Trophoblast cell (in vitro differentiated cells and primary cell): Measurements from ENCODE around the gene FHL3. TPM values are rescaled to one million over a fixed set of nuclear protein-coding genes. Genes with fewer than 3 reads are reported as not detected.

ENCODE experiments used
- DNase-seq, 2 donors: peaks; one replicate each; pipeline ENCODE4 v3.0.0-alpha.2; 2016
- H2AFZ ChIP-seq: 2 replicates; pipeline ENCODE4 v1.6.1; 2013; ENCODE audit warnings: low read length, moderate library complexity, mild to moderate bottlenecking; ENCODE audit not compliant: insufficient read depth, poor library complexity
- H2AK5ac ChIP-seq: 2 replicates; pipeline ENCODE4 v1.6.1; 2013; ENCODE audit warnings: mild to moderate bottlenecking, low read length
- H2BK120ac ChIP-seq: 2 replicates; pipeline ENCODE4 v1.6.1; 2013; ENCODE audit warnings: low read length, mild to moderate bottlenecking, moderate library complexity; ENCODE audit not compliant: insufficient read depth, poor library complexity
- H2BK12ac ChIP-seq: 2 replicates; pipeline ENCODE4 v1.6.1; 2013; ENCODE audit warnings: mild to moderate bottlenecking, low read length, moderate library complexity
- H2BK5ac ChIP-seq: 2 replicates; pipeline ENCODE4 v1.6.1; 2013; ENCODE audit warnings: low read length, low read depth, moderate library complexity, mild to moderate bottlenecking; ENCODE audit not compliant: poor library complexity
- H3K14ac ChIP-seq: 2 replicates; pipeline ENCODE4 v1.6.1; 2013; ENCODE audit warnings: mild to moderate bottlenecking, low read length
- H3K18ac ChIP-seq: 2 replicates; pipeline ENCODE4 v1.6.1; 2013; ENCODE audit warnings: mild to moderate bottlenecking, low read length
- H3K23ac ChIP-seq: 2 replicates; pipeline ENCODE4 v1.6.1; 2013; ENCODE audit warnings: low read length
- H3K27ac ChIP-seq: 2 replicates; pipeline ENCODE4 v1.5.1; 2013; ENCODE audit warnings: low read depth, mild to moderate bottlenecking, inconsistent platforms, low read length, moderate library complexity
- H3K27me3 ChIP-seq: 2 replicates; pipeline ENCODE4 v1.6.1; 2013; ENCODE audit warnings: inconsistent platforms, mild to moderate bottlenecking, low read length, moderate library complexity; ENCODE audit not compliant: insufficient read depth
- H3K36me3 ChIP-seq, 2 experiments: 1 replicate in 1 of 2; 2 replicates in 1 of 2; pipeline ENCODE4 v1.6.1; 2013; ENCODE audit warnings: low read length in 2 of 2, mild to moderate bottlenecking in 2 of 2, moderate library complexity in 1 of 2; ENCODE audit not compliant: insufficient read depth in 2 of 2, control insufficient read depth in 1 of 2
- H3K4ac ChIP-seq: 2 replicates; pipeline ENCODE4 v1.6.1; 2013; ENCODE audit warnings: low read depth, mild to moderate bottlenecking, low read length, moderate library complexity
- H3K4me1 ChIP-seq, 2 experiments: 1 replicate in 1 of 2; 2 replicates in 1 of 2; pipeline ENCODE4 v1.6.1; 2013; ENCODE audit warnings: low read length in 2 of 2, mild to moderate bottlenecking in 2 of 2, moderate library complexity in 1 of 2; ENCODE audit not compliant: insufficient read depth in 2 of 2, control insufficient read depth in 1 of 2
- H3K4me2 ChIP-seq: 2 replicates; pipeline ENCODE4 v1.6.1; 2013; ENCODE audit warnings: inconsistent platforms, mild to moderate bottlenecking, low read length, moderate library complexity
- H3K4me3 ChIP-seq: 2 replicates; pipeline ENCODE4 v1.5.1; 2013; ENCODE audit warnings: mild to moderate bottlenecking, low read depth, low read length, inconsistent platforms
- H3K79me1 ChIP-seq: one replicate; pipeline ENCODE4 v1.6.1; 2013; ENCODE audit warnings: low read length
- H3K79me2 ChIP-seq: 2 replicates; pipeline ENCODE4 v1.6.1; 2013; ENCODE audit warnings: low read length, mild to moderate bottlenecking; ENCODE audit not compliant: control insufficient read depth, insufficient read depth, poor library complexity
- H3K9ac ChIP-seq: 2 replicates; pipeline ENCODE4 v1.6.1; 2013; ENCODE audit warnings: mild to moderate bottlenecking, low read length
- H3K9me3 ChIP-seq: 2 replicates; pipeline ENCODE4 v1.6.1; 2013; ENCODE audit warnings: low read depth, mild to moderate bottlenecking, control low read depth, inconsistent platforms, low read length; ENCODE audit not compliant: insufficient read depth
- H4K12ac ChIP-seq: 2 replicates; pipeline ENCODE4 v1.6.1; 2013; ENCODE audit warnings: low read depth, mild to moderate bottlenecking, low read length, moderate library complexity
- H4K8ac ChIP-seq: 2 replicates; pipeline ENCODE4 v1.6.1; 2013; ENCODE audit warnings: low read depth, mild to moderate bottlenecking, low read length, moderate library complexity
- H4K91ac ChIP-seq: one replicate; pipeline ENCODE4 v1.6.1; 2013; ENCODE audit warnings: low read depth, mild to moderate bottlenecking, low read length, moderate library complexity
- WGBS: extraction: QIAGEN DNeasy Blood & Tissue Kit; methylation state at CpG from one replicate; pipeline ENCODE4 v1.1.7; 2013; ENCODE audit warnings: missing lambda C conversion rate; ENCODE audit not compliant: insufficient read length, insufficient coverage; ENCODE audit errors: extremely low coverage; 5-methylcytosine and 5-hydroxymethylcytosine counted together
- polyA plus RNA-seq: library from polyadenylated mRNA; stranded (reverse); fragments of 200-250 nt; gene quantifications from 2 replicates; pipeline ENCODE4 v1.2.3, GENCODE V29; 2013

The FHL3 gene, protein sequence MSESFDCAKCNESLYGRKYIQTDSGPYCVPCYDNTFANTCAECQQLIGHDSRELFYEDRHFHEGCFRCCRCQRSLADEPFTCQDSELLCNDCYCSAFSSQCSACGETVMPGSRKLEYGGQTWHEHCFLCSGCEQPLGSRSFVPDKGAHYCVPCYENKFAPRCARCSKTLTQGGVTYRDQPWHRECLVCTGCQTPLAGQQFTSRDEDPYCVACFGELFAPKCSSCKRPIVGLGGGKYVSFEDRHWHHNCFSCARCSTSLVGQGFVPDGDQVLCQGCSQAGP
- 56.9 and 57.3 TPM in 2 replicates for polyA plus RNA-seq

DNA sequence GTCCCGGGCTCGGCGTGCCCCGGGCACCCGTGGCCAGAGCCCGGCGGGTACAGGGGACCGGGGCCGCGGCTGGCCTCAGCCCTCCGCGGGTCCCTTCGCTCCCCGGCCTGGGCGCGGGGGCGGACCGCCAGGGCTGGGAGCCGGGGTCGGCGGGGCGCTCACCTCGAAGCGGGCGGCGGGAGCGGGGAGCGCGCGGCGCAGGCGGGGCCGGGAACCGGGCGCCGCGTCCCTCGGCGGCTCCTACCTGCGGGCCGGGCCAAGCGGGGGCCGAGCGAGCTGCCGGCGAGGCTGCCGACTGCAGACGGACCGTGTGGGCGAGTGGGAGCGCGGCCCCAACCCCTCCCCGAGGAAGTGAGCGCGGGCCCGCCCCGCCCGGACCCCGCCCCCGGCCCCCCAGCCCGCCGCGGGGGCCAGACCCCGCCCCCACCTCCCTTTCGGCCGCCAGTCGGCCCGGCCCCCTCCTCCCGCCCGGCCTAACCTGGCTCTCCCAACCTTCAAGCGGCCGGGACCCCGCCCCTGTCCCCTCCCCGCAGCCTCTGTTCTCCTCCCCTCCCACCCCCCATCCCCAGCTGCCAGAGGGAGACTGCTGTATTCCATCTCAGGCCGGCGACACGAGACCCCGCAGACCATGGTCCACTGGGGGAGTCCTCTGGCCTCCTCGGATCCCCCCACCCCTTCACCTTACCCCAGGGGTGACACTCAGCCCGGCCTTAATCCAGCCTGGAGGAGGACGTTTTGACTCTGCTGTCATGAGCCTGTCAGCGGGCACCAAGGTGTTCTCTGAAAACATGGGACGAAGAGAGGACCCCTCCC, at the start of gene FHL3:
TSS of gene FHL3 (minus strand) at position 320 of the 813 bp plus-strand sequence. CDS start 6,102 bp downstream, outside the sequence.
- Histone ChIP-seq H3K4ac (peak within 1 kb of the TSS; percentile 99), H3K36me3 (no peaks in the 10 kb centered on the region), H3K9me3 (no peaks in the 10 kb centered on the region), H3K4me2 (peak within 1 kb of the TSS; percentile 80), H3K4me1 (peaks cover 28 to 33% of the 10 kb centered on the region in 2 experiments), H3K79me2 (peaks cover 29% of the 10 kb centered on the region), H3K9ac (peak within 1 kb of the TSS; percentile 82), H3K23ac (no peak within 1 kb of the TSS), H3K27ac (peak within 1 kb of the TSS; percentile 59), H2BK5ac (peak within 1 kb of the TSS; percentile 95), H3K14ac (peak within 1 kb of the TSS; percentile 96), H4K91ac (peak within 1 kb of the TSS; percentile 95), H2AFZ (peak within 1 kb of the TSS; percentile 81), H3K79me1 (peaks cover 27% of the 10 kb centered on the region), H4K12ac (peak within 1 kb of the TSS; percentile 82), H2AK5ac (peak within 1 kb of the TSS; percentile 31), H3K18ac (peak within 1 kb of the TSS; percentile 96), H3K27me3 (no peaks in the 10 kb centered on the region), H3K4me3 (peak within 1 kb of the TSS; percentile 89), H2BK12ac (peak within 1 kb of the TSS; percentile 80), H4K8ac (peak within 1 kb of the TSS; percentile 68), H2BK120ac (peak within 1 kb of the TSS; percentile 83)
- peak; percentile 37 to 57 for DNase-seq
- no CpG with 5 or more reads among the region's 83 CpGs for WGBS

DNA sequence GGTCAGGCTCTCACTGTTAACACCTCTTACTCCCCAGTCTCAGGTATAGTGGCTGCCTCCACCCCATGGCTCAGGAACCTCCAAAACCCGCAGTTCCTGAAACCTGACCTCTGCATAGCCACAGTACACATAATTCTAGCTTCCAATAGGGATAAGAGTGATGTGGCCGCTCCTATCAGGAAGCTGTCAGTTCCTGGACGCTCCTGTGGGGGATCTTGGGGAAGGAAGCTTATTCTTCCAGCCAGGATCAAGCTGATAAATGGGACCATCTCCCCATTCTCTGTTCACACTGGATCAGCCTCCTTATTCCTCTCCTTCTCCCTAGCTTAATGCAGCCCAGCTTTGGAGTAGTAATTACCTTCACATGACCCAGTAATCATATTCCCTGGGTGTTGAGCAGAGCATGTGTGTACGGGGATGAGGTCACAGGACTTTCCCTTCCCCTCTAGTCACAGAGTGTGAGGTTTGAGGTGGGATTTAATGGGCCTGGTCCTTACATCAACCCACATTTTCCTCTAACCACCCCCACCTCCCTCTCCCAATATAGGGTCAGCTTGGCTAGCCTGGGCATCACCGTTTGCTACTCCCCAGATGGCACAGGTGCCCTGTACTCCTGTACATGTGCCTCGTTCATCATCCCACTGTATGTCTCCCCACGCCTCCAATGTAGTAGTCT, 48.2 kb upstream of the FHL3 start:
- no peak overlapping the region for H4K8ac ChIP-seq
- H3K4ac ChIP-seq: no peak overlapping the region
- H3K27ac ChIP-seq: no peak overlapping the region
- H3K14ac ChIP-seq: no peak overlapping the region
- DNase-seq: no peak
- no peaks in the 10 kb centered on the region for H3K79me1 ChIP-seq
- no peaks in the 10 kb centered on the region for H3K79me2 ChIP-seq
- H3K9ac ChIP-seq: no peak overlapping the region
- H2AFZ ChIP-seq: no peak overlapping the region
- no peak overlapping the region for H4K12ac ChIP-seq
- no CpG with 5 or more reads among the region's 7 CpGs for WGBS
- no peak overlapping the region for H4K91ac ChIP-seq
- no peaks in the 10 kb centered on the region for H3K9me3 ChIP-seq
- no peak overlapping the region for H3K4me3 ChIP-seq
- H2BK12ac ChIP-seq: no peak overlapping the region
- peaks cover 2% of the 10 kb centered on the region for H3K27me3 ChIP-seq
- H3K4me2 ChIP-seq: no peak overlapping the region
- no peak overlapping the region for H2AK5ac ChIP-seq
- H3K4me1 ChIP-seq: peaks cover 0 to 4% of the 10 kb centered on the region in 2 experiments
- H3K36me3 ChIP-seq: no peaks in the 10 kb centered on the region
- no peak overlapping the region for H2BK120ac ChIP-seq
- no peak overlapping the region for H2BK5ac ChIP-seq
- no peak overlapping the region for H3K18ac ChIP-seq
- H3K23ac ChIP-seq: no peak overlapping the region

DNA sequence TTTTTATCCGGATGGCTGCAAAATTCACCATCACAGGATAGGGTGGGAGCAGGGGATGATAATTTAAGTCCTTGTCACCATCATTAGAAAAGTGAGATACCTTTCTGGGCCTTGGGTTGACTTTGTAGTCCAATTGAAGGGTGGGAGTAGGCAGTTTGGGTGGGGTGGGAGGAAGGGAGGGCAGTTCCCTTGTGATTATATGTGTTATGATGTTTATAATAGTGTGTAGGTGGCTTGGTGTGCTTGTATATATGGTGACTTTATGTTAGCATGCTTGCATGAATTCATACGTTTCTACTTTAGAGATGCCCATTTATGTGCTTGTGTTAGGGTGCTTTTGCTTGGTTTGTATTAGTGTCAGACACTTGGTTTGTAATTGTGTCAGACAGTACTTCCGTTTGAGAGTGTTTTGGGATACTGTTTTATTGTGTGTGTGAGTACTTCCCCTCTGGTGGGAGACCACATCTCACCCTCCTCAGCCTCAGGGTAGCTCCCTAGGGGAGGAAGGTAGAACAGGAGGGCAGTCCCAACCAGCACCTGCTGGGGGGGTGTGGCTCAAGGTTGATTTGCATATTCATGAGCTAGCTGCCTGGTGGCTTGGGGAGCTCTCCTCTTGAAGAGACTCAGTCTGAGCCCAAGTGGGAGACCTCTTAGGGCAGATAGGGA, 47.6 kb upstream of the FHL3 start:
- peaks cover 0 to 4% of the 10 kb centered on the region in 2 experiments for H3K4me1 ChIP-seq
- H3K27ac ChIP-seq: no peak overlapping the region

DNA sequence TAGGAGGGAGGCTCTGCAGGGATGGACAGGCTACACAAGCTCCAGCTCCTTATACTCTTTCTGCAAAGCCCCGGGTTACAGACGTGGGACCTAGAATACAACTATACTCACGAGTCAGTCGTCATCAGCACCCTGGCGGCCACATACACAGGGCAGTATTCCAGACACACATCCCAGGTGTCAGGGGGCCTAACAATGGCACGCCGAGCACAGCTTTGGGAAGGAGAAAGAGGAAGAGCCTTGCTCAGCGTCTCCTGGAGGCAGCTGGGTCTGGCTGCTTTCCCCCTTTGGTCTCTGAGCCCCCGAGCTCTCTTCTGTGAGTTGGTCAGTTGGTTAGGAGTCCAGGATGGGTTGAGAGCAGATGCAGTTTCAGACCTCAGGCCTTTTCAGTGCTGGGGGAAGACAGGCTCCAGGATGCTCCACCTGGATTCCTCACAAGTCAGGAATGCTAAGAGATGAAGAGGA, 45.8 kb upstream of the FHL3 start:
- H3K27me3 ChIP-seq: peaks cover 24% of the 10 kb centered on the region
- no peak overlapping the region for H2AK5ac ChIP-seq
- DNase-seq: no peak

More for the DNA sequence above, 47.6 kb upstream of the FHL3 start:
- WGBS: no CpG with 5 or more reads among the region's 3 CpGs
- Histone ChIP-seq H3K79me1 (no peaks in the 10 kb centered on the region), H2BK12ac (no peak overlapping the region), H3K9ac (no peak overlapping the region), H4K8ac (no peak overlapping the region), H4K12ac (no peak overlapping the region), H2AK5ac (no peak overlapping the region), H2BK5ac (no peak overlapping the region), H3K4ac (no peak overlapping the region), H4K91ac (no peak overlapping the region), H3K27me3 (peaks cover 8% of the 10 kb centered on the region), H3K23ac (no peak overlapping the region), H3K36me3 (no peaks in the 10 kb centered on the region), H3K9me3 (no peaks in the 10 kb centered on the region), H3K4me2 (no peak overlapping the region), H3K18ac (no peak overlapping the region), H3K79me2 (no peaks in the 10 kb centered on the region), H3K4me3 (no peak overlapping the region), H2BK120ac (no peak overlapping the region), H3K14ac (no peak overlapping the region), H2AFZ (no peak overlapping the region)
- DNase-seq: no peak

More for the DNA sequence above, 45.8 kb upstream of the FHL3 start:
- Histone ChIP-seq H3K4ac (no peak overlapping the region), H3K14ac (no peak overlapping the region), H3K79me1 (no peaks in the 10 kb centered on the region), H4K91ac (no peak overlapping the region), H3K18ac (no peak overlapping the region), H3K23ac (no peak overlapping the region), H2BK120ac (no peak overlapping the region), H3K4me2 (no peak overlapping the region), H3K36me3 (no peaks in the 10 kb centered on the region), H3K27ac (no peak overlapping the region), H3K4me1 (peaks cover 7 to 16% of the 10 kb centered on the region in 2 experiments), H3K79me2 (no peaks in the 10 kb centered on the region), H4K12ac (no peak overlapping the region), H4K8ac (no peak overlapping the region), H3K9ac (no peak overlapping the region), H2AFZ (no peak overlapping the region), H2BK5ac (no peak overlapping the region), H3K9me3 (no peaks in the 10 kb centered on the region), H3K4me3 (peak overlapping the region; percentile 20), H2BK12ac (no peak overlapping the region)
- no CpG with 5 or more reads among the region's 9 CpGs for WGBS
